Pulmonary artery endothelial cell (primary cell): ENCODE measurements around the gene WDFY4. TPM values are rescaled to one million over a fixed set of nuclear protein-coding genes. Genes with fewer than 3 reads are reported as not detected.
"Not testable (repeated sequence)": the region's sequence is repeated elsewhere in the genome, so short reads cannot be mapped to it uniquely, and the experiment has no call there.

Experiments used
- DNase-seq: peaks from one replicate; pipeline ENCODE4 v3.0.0-alpha.2; 2011; ENCODE audit warnings: low read depth, low spot score
- total RNA-seq: library from RNA; depleted of rRNA; stranded (reverse); fragments of >200 nt; gene quantifications from 2 replicates; pipeline ENCODE4 v1.2.3, GENCODE V29; 2014

WDFY4 gene
- 7.1 and 19.1 TPM in 2 replicates for total RNA-seq

DNA sequence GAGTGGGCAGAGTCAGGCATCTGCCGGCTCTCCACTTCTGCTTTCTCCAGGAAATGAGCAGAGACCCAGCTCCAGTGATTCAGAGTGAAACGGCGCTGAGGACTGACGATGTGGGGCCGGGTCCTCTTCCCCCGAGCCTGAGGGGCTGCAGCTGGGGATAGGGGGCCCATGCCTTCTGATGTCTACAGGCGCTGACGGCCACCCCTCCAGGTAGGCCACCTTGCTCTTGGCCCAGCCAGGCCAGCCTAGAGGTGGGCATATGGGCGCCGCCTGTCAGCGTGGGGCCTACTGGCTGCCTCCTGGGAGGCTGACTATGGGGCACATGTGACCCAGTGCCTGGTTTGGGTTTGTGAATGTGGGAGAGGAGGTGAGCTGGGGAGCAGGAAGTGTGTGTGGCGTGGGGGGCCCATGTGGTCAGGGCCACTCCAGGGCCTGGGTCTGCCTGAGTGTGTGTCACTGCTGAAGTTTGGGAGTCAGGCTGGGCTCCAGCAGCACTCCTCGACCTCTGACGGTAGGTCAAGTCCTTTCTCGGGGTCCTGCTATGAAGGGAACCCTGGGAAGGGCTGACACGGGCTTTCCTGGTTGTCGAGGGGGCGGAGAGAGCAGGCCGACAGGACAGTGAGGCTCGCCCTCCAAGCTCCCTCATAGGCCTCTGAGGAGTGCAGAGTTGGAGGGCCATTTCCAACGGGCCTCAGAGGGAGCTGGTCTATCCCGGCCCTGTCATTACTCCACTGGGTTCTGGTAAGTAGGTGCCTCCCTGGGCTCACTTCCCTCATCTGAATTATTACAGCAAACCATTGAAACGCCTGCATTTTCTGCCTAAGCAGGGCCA is at the start of gene WDFY4:
Gene WDFY4 (plus strand): TSS at position 82 of the 832 bp plus-strand sequence. CDS start 24,860 bp downstream, outside the sequence.
- no peak for DNase-seq

DNA sequence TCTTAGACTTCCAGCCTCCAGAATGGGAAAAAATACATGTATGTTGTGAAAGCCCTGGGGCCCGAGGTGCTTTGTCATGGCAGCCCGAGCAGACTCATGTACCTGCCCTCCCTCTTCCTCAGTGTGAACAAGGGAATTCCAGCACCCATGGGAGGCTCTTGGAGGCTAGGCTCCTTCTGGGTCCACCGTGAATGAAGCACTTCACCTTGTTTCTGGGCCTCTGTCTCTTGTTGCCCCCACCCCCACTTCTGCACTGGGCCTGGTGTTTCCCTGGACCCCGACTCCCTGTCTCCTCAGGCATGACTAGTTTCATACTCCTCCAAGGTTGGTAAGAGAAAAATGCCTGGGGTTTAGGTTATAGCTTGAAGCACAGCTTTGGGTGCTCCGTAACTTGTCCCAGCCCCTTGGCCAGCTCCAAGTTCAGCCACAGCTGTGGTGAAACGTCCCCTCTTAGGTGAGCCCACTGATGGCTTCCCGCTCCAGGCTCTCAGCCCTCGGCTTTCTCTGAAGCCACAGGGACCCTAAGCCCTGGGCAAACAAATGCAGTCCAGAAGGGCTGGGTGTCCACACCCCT is 49.6 kb upstream of the WDFY4 start:
- DNase-seq, result no peak

DNA sequence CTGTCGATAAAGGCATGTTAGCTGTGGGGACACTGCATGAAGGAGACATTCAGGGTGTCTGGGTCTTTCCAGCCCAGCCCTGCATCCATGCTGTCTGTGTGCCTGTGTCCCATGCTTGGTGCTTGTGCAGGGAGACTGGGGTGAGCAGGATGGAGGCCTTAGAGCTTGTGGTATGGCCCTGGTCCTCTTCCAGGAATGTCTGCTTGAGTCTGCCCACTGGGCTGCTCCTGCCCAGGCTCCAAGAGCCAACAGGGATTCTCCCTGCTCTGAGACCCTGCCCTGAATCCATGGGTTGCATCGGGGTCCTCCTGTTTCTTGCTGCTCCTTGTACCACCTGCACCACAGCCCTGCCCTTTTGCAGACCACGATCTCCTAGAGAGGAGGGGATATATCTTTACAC is 48.4 kb upstream of the WDFY4 start:
- DNase-seq, result no peak

GRCh38 chr10:48636901-48637300 is 47.8 kb upstream of the WDFY4 start:
- DNase-seq, result no peak

DNA sequence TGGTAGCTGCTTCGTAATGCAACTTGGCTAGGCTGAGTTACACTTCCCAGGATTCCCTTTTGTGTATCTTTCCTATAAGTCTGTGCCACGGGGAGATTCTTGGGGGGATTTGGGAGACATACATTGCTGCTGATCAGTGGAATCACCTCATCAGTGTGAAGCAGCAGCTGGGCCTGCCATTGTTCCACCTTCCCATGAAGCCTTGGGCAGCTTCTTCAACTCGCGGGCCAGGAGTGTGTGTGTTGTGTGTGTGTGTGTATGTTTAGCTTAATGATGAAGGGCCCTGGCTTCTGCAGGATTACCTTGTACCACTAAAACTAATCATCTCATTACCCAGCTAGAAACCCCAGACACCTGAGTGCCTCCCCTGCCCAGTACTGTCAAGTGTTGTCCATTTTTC is 46.5 kb upstream of the WDFY4 start:
- no peak for DNase-seq

DNA sequence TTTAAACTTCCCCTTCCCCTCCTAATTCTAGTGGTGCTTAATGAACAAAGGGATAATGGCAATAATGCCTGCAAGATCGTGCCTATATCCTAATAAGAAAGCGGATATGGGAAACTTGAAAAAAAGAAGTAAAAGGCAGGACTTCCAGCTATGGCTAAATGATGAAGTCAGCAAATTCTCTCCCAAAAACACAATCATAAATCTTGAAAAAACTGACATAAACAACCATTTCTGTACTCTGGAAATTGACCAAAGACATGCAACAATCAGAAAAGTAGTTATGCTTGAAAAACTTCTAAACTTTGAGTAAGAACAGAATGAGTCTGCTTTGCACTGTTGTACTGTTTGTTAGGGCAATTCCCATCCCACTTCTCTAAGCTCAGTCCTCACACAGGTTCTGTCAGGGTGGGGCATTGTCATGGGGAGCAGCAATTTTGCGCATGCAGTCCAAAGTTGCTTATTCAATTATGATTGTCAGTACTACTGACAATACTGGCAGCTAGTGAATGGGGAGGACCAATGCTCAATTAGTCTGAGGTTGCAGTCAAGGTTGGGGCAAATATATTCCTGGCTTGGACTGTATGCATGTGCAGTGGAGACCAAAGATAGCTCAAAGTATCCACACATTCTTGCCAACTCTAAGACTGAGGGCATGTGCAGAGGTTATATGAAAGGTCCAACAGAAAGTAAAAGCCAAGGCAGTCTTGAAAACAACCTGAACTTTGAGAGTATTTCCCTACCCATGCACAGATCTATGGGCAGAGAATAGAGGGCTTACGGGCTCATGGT is 45.7 kb upstream of the WDFY4 start:
- DNase-seq, result no peak

- no peak for DNase-seq
Measured at GRCh38 chr10:48639632-48640031, 45.0 kb upstream of the WDFY4 start.

- no peak for DNase-seq
Measured at GRCh38 chr10:48640326-48640725, 44.3 kb upstream of the WDFY4 start.

- not testable (repeated sequence) for DNase-seq
Measured at GRCh38 chr10:48641099-48641690, 43.5 kb upstream of the WDFY4 start.

- no peak for DNase-seq
Measured at GRCh38 chr10:48645600-48645999, 39.1 kb upstream of the WDFY4 start.

DNA sequence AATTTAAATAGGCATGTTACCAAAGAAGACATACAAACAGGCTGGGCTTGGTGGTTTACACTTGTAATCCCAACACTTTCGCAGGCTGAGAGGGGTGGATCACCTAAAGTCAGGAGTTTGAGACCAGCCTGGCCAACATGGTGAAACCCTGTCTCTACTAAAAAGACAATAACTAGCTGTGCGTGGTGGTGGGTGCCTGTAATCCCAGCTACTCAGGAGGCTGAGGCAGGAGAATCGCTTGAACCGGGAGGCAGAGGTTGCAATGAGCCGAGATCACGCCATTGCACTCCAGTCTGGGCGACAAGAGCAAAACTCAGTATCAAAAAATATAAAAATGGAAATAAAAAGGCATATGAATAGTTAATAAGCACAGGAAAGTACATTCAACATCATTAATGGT is 37.6 kb upstream of the WDFY4 start:
- DNase-seq, result not testable (repeated sequence)

DNA sequence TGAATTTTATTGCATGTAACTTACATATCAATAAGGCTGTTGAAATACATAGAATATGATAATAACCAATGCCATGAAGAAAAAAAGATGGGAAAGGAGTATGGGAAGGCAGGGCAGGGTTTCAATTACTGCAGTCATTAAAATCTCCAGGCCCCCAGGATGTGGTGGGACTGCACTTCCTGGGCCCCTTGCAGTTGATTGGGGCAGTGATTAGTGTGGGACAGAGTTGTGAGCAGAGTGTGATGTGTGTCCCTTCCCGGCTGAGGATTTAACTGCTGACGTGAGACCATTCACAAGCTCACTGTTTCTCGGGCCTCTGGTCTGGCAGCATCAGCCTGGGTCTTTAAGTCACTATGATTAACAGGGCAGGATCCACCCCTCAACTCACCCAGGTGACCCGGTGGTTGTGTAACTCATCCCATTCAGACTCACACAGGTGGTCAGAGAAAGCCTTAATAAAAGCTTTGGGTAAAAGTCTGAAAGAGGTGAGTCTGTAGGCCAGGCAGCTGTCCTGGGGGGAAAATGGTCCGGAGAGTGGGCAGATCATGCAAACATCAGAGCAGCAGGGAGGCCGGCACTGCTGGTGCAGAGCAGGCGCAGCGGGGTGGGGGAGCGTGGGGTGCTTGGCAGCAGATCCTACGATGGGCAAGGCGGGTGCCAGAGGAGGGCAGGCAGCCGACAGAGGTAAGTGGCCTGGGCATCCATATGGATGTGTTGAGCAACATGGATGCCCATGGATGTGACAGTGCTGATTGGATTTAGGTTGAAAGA is 36.3 kb upstream of the WDFY4 start:
- no peak for DNase-seq

DNA sequence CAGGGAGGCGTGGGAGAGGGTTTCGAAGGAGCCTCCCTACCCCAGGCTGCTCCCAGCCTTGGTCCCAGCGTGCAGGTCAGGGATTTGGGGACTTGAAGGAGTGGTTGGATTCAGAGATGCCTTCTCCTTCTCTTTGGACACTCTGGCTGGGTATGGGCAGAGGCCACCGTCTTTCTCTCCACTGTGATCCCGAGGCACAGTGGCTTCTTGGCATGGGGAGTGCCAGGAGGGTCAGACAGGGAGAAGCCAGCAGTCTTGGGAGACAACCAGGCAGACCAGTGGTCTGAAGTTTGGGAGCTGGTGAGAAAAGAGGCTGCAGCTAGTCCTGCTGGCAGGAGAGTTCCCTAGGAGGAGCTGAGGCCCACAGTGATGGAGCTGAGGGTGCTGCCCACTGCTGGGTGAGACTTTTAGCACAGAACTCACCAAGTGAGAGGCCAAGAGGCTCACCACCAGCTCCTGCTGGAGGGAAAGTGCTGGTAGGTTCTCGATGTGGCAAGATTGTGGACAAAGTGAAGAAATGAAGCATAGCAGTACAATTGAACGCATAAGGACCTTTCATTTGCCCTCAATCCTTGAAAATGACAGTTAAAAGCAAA is 35.2 kb upstream of the WDFY4 start:
- no peak for DNase-seq

DNA sequence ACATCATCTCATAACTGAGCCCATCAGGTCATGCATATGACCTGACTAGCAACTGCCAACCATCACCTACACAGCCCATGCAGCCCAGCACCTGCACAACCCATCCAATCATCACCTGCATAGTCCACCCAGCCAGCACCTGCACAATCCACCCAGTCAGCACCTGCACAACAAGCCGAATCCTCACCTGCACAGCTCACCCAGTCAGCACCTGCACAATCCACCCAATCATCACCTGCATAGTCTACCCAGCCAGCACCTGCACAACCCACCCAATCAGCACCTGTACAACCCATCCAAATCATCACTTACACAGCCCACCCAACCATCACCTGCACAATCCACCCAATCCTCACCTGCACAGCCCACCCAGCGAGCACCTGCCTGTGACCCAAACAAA is 33.4 kb upstream of the WDFY4 start:
- DNase-seq, result no peak

DNA sequence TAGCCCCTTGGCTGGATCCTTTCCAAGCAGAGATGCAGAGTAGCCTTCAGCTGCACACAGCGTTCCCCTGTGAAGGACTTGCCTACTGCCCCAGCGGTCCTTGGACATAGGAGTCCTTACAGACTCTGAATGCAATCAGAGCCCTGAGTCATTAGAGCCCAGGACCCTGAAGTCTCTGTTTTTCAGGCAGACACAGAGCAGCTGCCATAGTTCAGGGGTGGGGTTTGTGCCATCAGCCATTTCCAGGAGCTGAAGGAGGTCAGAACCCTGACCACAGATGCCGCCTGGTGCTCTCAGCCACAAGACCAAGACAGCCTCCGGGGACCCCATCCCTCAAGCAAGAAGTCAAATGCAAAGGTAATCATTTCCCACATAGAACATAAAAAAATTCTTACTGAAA is 32.8 kb upstream of the WDFY4 start:
- no peak for DNase-seq

GRCh38 chr10:48652344-48652743 is 32.3 kb upstream of the WDFY4 start:
- no peak for DNase-seq

GRCh38 chr10:48653347-48653746 is 31.3 kb upstream of the WDFY4 start:
- no peak for DNase-seq

- DNase-seq, result no peak
Measured at GRCh38 chr10:48653944-48654698, 30.6 kb upstream of the WDFY4 start.

GRCh38 chr10:48655411-48656240 is 29.0 kb upstream of the WDFY4 start:
- DNase-seq, result no peak
